ENCODE results near the gene GPX1.

DNA sequence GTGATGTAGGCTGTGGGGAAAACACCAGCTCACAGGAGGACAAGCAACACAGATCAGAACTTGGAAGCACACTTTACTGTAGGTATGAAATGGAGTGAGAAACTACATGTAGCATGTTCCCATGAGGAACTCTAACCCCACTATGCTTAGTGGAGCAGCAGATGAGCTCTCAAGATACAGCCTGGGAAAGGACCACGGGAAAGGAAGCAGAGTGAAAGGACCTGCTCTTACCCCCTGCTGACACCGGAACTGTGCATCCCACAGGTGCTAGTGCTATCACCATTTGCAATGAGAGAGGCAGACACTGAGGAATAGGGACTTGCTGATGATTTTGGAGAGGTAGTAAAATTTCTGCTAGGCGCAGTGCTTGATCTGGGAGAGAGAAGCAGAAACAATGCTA, 46.9 kb downstream of the GPX1 start:
- TF ChIP-seq CTCF (IDR thresholded peaks at IDR 0.05) (no peak), EZH2 (IDR thresholded peaks at IDR 0.05; ENCODE audit: borderline replicate concordance, insufficient read depth, low read depth, low read length, poor library complexity, severe bottlenecking) (no peak)
